Stimulated activated naive B cell treated with anti-CD40 and anti-IgM and Interleukin-4, amounts not matched to agents 10 μg/mL and 1 μg/mL and 100 μg/mL, for 72 hours (primary cell): Measurements from ENCODE around the gene SULF2.
A peak's percentile ranks its signal among the peaks of the same experiment; 100 is the strongest.

Source experiments
- ATAC-seq, 2 donors: fragments of 150-1000 bp; cut with Tn5 transposase; replicated peaks; 2 replicates each; pipeline ENCODE4 v1.10.0; 2021; ENCODE audit warnings: moderate library complexity in 1 of 2
- DNase-seq: peaks from one replicate; pipeline ENCODE4 v3.0.0; 2021
- H3K27ac Mint-ChIP-seq: one replicate; pipeline ENCODE4 v1.8.0; 2022; ENCODE audit warnings: mild to moderate bottlenecking, mixed read lengths
- H3K27me3 Mint-ChIP-seq, 2 donors: one replicate each; pipeline ENCODE4 v1.8.0; 2022; ENCODE audit warnings: mixed read lengths in 2 of 2
- H3K36me3 Mint-ChIP-seq, 2 donors: one replicate each; pipeline ENCODE4 v1.8.0; 2022; ENCODE audit warnings: mixed read lengths in 2 of 2, mild to moderate bottlenecking in 1 of 2
- H3K4me1 Mint-ChIP-seq, 2 donors: one replicate each; pipeline ENCODE4 v1.8.0; 2022; ENCODE audit warnings: mixed read lengths in 2 of 2, mild to moderate bottlenecking in 1 of 2
- H3K4me3 Mint-ChIP-seq, 2 donors: one replicate each; pipeline ENCODE4 v1.8.0; 2022; ENCODE audit warnings: mild to moderate bottlenecking in 2 of 2, mixed read lengths in 2 of 2, moderate library complexity in 1 of 2
- H3K9me3 Mint-ChIP-seq, 2 donors: one replicate each; pipeline ENCODE4 v1.8.0; 2022; ENCODE audit warnings: mixed read lengths in 2 of 2, mild to moderate bottlenecking in 1 of 2

SULF2 gene

DNA sequence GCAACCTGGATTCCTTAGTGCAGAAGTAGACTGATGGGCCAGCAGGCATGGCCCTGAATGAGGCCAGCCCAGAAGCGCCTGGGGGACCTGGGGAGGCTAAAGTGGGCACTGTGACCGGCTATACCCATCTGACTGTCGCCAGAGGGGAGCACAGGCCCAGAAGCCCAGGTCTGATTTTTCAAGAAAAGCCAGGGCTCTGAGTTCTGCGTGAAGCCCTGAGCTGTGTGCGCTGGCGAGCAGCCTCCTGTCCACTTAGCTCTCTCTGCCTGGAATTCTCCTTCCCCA, 111.7 kb downstream of the SULF2 start:
- H3K36me3 Mint-ChIP-seq, result peaks cover 0 to 5% of the 10 kb centered on the region in 2 donors
- H3K9me3 Mint-ChIP-seq, result no peaks in the 10 kb centered on the region
- ATAC-seq (no peak), DNase-seq (no peak)
- H3K27ac Mint-ChIP-seq, result peak overlapping the region; percentile 80
- peaks cover 0 to 6% of the 10 kb centered on the region in 2 donors for H3K4me1 Mint-ChIP-seq
- no peak overlapping the region for H3K4me3 Mint-ChIP-seq
- peaks cover 0 to 3% of the 10 kb centered on the region in 2 donors for H3K27me3 Mint-ChIP-seq

DNA sequence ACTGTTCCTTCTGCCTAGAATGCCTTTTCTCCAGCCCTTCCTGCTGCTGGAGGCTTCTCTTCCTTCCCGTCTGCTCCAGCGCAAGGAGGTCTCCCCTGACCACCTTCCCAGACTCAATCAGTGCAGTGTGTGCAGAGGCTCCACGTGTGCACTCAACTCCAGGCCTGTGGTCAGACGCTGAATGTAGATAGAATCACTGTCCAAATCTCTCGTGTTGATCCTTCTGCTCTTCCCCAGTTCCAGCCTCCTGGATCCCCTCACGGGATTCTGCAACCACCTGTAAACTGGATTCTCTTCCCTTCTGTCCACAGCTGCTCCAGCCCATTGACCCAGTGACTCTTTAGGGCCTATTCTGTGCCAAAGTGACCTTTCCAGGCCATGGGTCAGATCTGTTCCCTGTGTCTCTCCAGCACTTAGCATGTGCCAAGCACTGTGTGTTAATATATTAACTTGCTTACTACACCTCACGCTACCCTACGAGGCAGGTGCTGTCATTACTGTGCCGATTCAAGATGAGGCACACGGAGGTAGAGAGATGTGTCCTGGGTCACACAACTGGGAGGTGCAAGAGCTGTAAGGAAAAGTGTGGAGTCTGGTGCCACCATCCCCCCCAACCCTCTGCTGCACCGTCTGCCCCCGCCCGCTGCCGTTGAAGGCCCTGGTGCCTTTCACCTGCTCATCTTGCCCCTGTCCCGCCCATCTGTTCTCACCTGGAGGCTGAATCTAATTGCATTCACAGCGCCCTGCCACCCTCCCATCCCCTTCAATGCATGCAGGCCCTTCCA, 112.2 kb downstream of the SULF2 start:
- Mint-ChIP-seq H3K4me3 (no peak overlapping the region), H3K4me1 (peaks cover 3 to 9% of the 10 kb centered on the region in 2 donors), H3K9me3 (no peaks in the 10 kb centered on the region), H3K27ac (peak overlapping the region; percentile 73), H3K27me3 (peaks cover 0 to 3% of the 10 kb centered on the region in 2 donors), H3K36me3 (peaks cover 3 to 7% of the 10 kb centered on the region in 2 donors)
- DNase-seq (no peak), ATAC-seq (no peak)

DNA sequence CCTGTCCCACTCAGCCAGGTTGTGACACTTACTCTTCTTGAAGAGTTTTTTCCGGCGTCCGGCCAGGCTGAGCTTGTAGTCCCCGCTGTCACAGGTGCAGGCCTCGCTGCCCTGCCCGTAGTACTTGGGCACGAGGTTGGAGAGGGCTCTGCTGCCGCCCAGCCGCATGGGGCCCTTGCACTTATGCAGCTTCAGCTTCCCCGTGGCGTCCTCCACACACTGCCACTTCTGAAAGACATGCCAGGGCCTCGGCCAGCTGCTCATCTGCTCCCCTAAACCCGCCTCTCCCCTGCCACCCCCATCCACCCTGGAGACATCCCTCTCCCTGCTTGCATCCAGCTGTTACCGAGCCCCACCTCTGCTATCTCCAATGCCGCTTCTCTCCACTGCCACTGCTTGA, 113.1 kb downstream of the SULF2 start:
- no peak for ATAC-seq

DNA sequence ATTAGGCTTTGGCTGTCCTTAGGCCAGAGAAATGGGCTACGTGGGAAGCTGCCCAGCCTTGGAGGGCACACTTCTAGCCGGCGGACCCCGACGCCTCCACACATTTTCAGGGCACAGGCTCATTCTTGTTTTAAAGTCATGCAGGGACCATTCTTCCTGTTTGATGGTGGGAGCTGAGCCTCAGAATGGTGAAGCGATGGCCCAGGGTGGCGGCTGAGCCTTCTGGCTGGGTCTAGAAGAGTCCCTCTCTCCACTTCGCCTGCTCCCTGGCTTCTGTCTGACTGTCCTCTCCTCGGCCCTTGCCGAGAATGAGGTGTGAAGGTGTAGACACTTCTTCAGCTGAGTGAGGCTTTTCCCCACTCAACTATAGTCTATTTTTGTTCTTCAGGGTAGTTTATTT, 114.4 kb downstream of the SULF2 start:
- DNase-seq (no peak), ATAC-seq (no peak)
- Mint-ChIP-seq H3K27ac (no peak overlapping the region), H3K9me3 (no peaks in the 10 kb centered on the region), H3K36me3 (peaks cover 9 to 19% of the 10 kb centered on the region in 2 donors), H3K4me1 (peaks cover 7 to 16% of the 10 kb centered on the region in 2 donors), H3K4me3 (no peak overlapping the region), H3K27me3 (peaks cover 0 to 3% of the 10 kb centered on the region in 2 donors)

More for the DNA sequence above, 113.1 kb downstream of the SULF2 start:
- H3K4me3 Mint-ChIP-seq, result no peak overlapping the region
- H3K27me3 Mint-ChIP-seq, result peaks cover 0 to 3% of the 10 kb centered on the region in 2 donors
- H3K36me3 Mint-ChIP-seq, result peaks cover 5 to 10% of the 10 kb centered on the region in 2 donors
- H3K9me3 Mint-ChIP-seq, result no peaks in the 10 kb centered on the region
- no peak for DNase-seq
- H3K27ac Mint-ChIP-seq, result peak overlapping the region; percentile 73
- H3K4me1 Mint-ChIP-seq, result peaks cover 7 to 9% of the 10 kb centered on the region in 2 donors

DNA sequence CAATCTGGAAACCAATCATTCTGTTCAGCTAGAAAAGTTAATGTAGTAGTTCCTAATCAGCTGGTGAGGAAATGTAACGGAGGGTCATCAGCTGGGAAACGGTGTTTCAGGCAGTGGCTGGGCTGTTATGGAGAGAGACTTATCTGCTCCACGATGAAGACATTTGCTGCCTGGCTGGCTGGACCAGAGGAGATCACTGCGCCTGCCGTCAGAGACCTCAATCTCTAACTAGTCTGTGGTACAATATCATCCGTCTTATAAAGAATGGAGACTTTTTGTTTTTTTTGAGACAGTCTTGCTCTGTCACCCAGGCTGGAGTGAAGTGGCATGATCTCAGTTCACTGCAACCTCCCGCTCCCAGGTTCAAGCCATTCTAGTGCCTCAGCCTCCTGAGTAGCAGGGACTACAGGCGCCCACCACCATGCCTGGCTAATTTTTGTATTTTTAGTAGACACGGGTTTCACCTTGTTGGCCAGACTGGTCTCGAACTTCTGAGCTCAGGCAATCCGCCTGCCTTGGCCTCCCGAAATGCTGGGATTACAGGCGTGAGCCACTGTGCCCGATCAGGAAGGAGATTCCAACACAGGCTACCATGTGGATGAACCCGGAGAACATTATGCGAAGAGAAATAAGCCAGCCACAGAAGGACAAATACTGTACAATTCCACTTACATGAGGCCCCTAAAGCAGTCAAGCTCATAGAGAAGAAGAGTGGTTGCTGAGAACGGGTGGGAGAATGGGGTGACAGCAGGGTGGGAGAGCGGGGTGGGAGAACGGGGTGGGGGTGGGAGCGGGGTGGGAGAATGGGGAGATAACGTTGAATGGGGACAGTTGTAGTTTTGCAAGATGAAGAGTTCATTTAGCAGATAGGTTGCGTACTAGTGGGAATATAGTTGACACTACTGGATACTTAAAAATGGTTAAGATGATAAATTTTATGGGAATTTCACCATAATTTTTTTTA, 115.1 kb downstream of the SULF2 start:
- Mint-ChIP-seq H3K4me1 (peaks cover 7 to 16% of the 10 kb centered on the region in 2 donors), H3K9me3 (no peaks in the 10 kb centered on the region), H3K36me3 (peaks cover 9 to 24% of the 10 kb centered on the region in 2 donors), H3K4me3 (peak overlapping the region in 1 of 2 donors; percentile 39), H3K27ac (peak overlapping the region; percentile 89), H3K27me3 (peaks cover 0 to 3% of the 10 kb centered on the region in 2 donors)
- DNase-seq (no peak), ATAC-seq (no peak)

DNA sequence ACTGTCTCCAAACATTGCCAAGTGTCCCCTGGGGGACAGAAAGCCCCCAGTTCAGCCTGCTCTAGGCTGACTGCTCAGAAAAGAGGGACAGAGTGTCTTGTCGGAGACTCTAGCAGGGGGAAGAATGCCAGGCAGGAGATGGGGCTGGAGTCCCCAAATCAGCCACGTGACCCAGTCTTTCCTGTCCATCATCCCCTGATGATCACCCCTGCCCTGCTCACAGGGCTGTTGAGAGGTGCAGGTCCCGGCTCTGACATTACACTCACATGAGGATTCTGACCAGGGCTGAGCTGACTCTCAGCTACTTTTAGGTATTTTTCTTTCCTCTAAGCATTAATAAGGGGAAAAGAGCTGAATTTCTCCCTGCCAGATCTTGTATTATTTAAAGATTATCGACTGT, 115.8 kb downstream of the SULF2 start:
- Mint-ChIP-seq H3K4me1 (peaks cover 7 to 19% of the 10 kb centered on the region in 2 donors), H3K27me3 (peaks cover 0 to 3% of the 10 kb centered on the region in 2 donors), H3K9me3 (no peaks in the 10 kb centered on the region), H3K36me3 (peaks cover 13 to 29% of the 10 kb centered on the region in 2 donors), H3K4me3 (peak overlapping the region in 1 of 2 donors; percentile 36), H3K27ac (peak overlapping the region; percentile 74)
- DNase-seq (no peak), ATAC-seq (peak in 1 of 2 donors; percentile 6)

DNA sequence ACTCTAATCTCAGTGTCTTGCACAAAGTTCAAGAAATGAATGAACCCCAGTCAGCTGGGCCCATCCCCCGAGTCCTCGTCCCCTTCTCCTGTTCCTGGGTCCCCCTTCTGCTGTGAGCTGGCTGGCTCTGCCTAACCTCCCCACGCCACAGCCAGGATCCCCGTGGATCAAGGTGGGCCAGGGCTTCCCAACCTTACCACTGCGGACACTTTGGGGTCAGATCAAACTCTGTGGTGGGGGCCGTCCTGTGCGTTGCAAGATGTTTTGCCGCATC, 116.2 kb downstream of the SULF2 start:
- peaks cover 0 to 3% of the 10 kb centered on the region in 2 donors for H3K27me3 Mint-ChIP-seq
- H3K9me3 Mint-ChIP-seq, result no peaks in the 10 kb centered on the region
- H3K27ac Mint-ChIP-seq, result peak overlapping the region; percentile 74
- peak overlapping the region in 1 of 2 donors; percentile 36 for H3K4me3 Mint-ChIP-seq
- ATAC-seq, result no peak
- peaks cover 15 to 30% of the 10 kb centered on the region in 2 donors for H3K36me3 Mint-ChIP-seq
- H3K4me1 Mint-ChIP-seq, result peaks cover 9 to 19% of the 10 kb centered on the region in 2 donors
- no peak for DNase-seq

DNA sequence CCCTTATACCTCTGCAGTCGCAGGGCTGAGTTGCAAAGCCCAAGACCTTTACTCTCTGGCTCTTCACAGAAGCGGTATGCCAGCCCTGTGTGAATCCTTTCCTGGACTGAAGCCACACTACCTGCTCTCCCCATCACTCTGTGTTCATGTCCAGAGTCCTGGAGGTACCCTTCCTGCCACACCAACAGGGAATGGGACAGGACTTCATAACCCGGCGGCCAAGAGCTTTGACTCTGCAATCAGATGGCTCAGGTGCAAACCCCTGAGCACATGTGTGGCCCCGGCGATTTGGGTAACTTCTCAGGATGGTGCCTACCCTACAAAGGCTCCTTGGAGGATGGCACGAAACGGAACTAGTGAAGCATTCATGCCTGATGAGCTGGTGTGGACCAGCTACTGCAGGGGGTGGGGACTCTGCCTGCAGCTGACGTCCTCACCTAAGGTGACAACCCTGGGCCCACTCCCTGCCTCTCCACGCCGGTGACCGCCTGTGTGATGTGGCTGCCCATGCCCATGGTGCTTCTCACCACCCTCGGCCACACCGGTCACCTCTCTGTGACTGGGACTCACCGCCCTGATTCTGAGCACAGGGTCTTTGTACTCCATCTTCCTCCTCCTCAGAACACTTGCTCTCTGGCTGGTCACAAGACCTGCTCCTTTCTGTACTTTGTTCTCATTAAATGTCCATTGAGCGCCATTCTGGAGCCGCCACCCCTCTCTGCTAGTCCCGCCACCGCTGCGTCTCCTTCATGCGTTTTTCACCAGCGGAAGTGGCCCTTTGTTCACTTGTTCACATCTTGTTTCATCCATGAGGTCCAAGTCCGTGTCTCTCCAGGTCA, 116.7 kb downstream of the SULF2 start:
- peak overlapping the region in 1 of 2 donors; percentile 36 for H3K4me3 Mint-ChIP-seq
- peaks cover 0 to 3% of the 10 kb centered on the region in 2 donors for H3K27me3 Mint-ChIP-seq
- H3K36me3 Mint-ChIP-seq, result peaks cover 19 to 32% of the 10 kb centered on the region in 2 donors
- peaks cover 14 to 24% of the 10 kb centered on the region in 2 donors for H3K4me1 Mint-ChIP-seq
- peak in 1 of 2 donors; percentile 7 for ATAC-seq
- H3K9me3 Mint-ChIP-seq, result no peaks in the 10 kb centered on the region
- peak overlapping the region; percentile 74 for H3K27ac Mint-ChIP-seq
- DNase-seq, result no peak

DNA sequence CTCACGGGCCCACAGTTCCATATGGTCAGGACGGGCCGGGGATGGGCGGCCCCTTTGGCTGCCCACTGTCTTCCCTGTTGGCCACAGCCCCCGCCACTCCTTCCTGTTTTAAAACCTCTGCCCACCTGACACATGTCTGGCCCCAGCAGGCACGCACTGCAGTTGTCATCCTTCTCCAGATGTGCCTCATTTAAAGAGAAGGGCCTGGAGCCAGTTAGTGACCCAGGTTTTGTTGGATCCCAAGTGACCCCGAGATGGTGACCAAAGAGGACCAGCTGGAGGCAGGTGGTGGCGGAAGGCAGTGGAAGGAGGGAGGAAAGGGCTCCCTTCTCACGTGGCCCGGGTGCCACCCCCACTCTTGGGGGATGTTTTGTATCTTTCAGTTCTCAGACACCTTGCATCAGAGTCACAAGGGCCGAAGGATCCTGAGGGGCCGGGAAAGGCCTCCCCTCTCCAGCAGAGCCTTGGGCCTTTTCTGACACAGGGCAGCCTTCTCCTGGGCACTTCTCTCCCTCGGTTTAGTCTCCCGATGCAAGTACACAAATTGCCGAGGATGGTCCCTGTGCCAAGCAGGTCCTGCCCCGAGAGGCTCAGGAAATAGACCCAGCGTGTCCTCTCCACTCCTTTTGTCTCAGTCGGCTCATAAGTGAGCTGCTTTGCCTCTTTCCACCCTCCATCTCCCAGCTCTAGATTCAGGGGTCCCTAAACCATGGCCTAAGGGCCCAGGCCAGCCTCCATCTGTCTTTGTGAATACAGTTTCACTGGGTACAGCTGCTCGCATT, 117.6 kb downstream of the SULF2 start:
- H3K4me3 Mint-ChIP-seq, result peak overlapping the region in 1 of 2 donors; percentile 14
- H3K27me3 Mint-ChIP-seq, result peaks cover 0 to 3% of the 10 kb centered on the region in 2 donors

DNA sequence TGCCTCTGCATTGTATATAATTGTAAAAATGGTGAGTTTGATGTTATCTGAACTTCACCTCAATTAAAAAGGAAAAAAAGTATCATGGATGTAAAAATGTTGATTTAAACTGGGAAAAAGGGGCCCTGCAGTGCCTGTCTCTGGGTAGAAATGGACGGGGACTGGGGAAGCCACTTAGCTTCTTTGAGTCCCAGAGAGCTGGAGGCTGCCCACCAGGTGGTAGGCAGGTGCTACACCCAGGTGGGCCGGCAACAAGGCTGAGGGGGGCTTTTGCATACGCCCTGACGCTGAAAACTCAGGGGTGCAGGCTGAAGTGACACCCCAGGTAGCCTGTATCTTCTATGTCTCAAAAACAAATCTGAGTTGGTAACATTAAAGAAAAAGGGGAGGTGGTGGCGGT, 118.2 kb downstream of the SULF2 start:
- peaks cover 20 to 37% of the 10 kb centered on the region in 2 donors for H3K36me3 Mint-ChIP-seq
- no peaks in the 10 kb centered on the region for H3K9me3 Mint-ChIP-seq
- H3K4me1 Mint-ChIP-seq, result peaks cover 26 to 29% of the 10 kb centered on the region in 2 donors
- DNase-seq, result no peak
- no peak for ATAC-seq
- peaks cover 0 to 3% of the 10 kb centered on the region in 2 donors for H3K27me3 Mint-ChIP-seq
- H3K27ac Mint-ChIP-seq, result peak overlapping the region; percentile 83
- peak overlapping the region; percentile 22 to 66 for H3K4me3 Mint-ChIP-seq

More for the DNA sequence above, 117.6 kb downstream of the SULF2 start:
- Mint-ChIP-seq H3K27ac (peak overlapping the region; percentile 47), H3K36me3 (peaks cover 20 to 37% of the 10 kb centered on the region in 2 donors), H3K4me1 (peaks cover 22 to 29% of the 10 kb centered on the region in 2 donors), H3K9me3 (no peaks in the 10 kb centered on the region)
- DNase-seq, result no peak
- ATAC-seq, result no peak

DNA sequence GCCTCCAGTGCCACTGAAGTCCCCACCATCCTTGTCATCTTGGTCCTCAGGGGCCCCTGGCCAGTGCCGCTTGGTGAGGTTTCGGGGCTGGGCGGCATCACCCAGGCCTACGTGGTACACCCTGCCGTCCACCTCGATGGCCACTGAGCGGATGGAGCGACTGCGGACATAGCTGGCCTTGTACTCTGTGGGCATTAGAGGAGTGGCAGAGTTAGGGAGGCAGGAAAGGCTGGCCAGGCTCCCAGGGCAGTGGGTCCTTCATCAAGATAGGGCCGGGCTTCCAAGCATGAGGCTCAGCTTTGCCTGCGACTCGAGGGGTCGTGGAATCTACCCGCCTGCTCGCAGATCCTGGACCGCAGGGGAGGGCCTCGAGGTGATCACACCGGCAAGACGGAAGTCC, 119.0 kb downstream of the SULF2 start:
- peaks cover 31 to 34% of the 10 kb centered on the region in 2 donors for H3K4me1 Mint-ChIP-seq
- peak overlapping the region; percentile 2 to 22 for H3K4me3 Mint-ChIP-seq
- H3K27ac Mint-ChIP-seq, result peak overlapping the region; percentile 83
- H3K27me3 Mint-ChIP-seq, result peaks cover 0 to 3% of the 10 kb centered on the region in 2 donors
- peaks cover 21 to 41% of the 10 kb centered on the region in 2 donors for H3K36me3 Mint-ChIP-seq
- DNase-seq (no peak), ATAC-seq (no peak)
- H3K9me3 Mint-ChIP-seq, result no peaks in the 10 kb centered on the region

DNA sequence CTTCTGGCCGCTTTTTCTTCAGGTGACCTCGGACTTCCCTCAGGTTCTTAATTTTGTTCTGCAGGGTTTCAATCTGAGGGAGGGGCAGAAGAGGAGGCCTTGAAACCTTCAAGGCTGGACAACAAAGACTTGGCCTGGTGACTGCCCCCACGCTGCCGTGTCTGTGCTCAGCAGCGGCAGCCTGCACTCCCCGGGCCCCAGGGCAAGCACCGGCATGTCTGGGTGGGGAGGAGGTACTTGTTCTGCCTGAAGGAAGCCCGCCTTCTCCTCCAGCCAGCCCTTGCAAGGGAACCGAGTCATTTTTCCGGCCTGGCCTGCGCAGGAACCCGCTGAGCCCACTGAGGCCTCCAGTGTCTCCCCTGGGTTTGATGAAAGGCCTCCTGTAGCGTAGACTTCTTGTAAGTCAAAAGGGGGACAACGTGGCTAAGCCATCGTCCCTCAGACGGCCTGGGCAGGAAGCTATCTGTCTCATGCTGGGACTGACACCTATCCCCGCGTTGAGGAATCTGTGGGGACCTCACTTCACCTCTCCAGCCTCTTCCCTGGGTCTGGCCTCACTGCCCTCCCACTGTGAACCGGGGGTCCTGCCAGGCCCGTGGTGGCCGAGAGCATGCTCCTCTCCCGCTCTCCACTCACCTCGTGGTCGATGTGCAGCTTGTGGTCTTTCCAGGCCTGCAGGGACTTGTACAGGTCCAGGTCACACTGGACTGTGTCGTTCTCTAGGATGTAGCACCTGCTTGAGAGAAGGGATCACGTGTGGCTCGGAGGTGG, 119.9 kb downstream of the SULF2 start:
- Mint-ChIP-seq H3K36me3 (peaks cover 29 to 50% of the 10 kb centered on the region in 2 donors), H3K27me3 (peaks cover 0 to 3% of the 10 kb centered on the region in 2 donors), H3K4me3 (peak overlapping the region in 1 of 2 donors; percentile 11), H3K9me3 (no peaks in the 10 kb centered on the region), H3K27ac (peak overlapping the region; percentile 89), H3K4me1 (peaks cover 37 to 42% of the 10 kb centered on the region in 2 donors)
- ATAC-seq (no peak), DNase-seq (no peak)
